ENCODE measurements around the gene TANGO2.

TANGO2 gene

DNA sequence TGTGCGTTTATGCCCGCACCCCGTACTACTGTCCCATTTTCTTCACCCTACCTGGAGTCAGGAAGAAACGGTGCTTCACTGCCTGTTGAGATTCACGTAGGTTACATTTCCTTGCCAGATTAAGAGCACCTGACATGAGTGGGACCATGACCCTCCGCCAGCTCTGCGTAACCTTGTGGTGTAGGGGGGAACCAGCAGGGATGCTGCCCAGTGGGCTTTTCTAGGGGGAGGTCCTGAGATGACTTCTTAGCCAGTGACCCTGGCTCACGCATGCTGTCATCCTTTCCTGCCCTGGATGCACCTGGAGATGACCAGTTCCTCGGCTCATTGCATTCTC lies 3.3 kb upstream of the TANGO2 start:
- TF ChIP-seq RAD21 (IDR thresholded peaks at IDR 0.05; ENCODE audit: low read depth) = no peak
- TF ChIP-seq, protein P1, sequence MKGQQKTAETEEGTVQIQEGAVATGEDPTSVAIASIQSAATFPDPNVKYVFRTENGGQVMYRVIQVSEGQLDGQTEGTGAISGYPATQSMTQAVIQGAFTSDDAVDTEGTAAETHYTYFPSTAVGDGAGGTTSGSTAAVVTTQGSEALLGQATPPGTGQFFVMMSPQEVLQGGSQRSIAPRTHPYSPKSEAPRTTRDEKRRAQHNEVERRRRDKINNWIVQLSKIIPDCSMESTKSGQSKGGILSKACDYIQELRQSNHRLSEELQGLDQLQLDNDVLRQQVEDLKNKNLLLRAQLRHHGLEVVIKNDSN (IDR thresholded peaks at IDR 0.05) = no peak
- TF ChIP-seq EGR1 (IDR thresholded peaks at IDR 0.05) = no peak
- TF ChIP-seq, protein P2, sequence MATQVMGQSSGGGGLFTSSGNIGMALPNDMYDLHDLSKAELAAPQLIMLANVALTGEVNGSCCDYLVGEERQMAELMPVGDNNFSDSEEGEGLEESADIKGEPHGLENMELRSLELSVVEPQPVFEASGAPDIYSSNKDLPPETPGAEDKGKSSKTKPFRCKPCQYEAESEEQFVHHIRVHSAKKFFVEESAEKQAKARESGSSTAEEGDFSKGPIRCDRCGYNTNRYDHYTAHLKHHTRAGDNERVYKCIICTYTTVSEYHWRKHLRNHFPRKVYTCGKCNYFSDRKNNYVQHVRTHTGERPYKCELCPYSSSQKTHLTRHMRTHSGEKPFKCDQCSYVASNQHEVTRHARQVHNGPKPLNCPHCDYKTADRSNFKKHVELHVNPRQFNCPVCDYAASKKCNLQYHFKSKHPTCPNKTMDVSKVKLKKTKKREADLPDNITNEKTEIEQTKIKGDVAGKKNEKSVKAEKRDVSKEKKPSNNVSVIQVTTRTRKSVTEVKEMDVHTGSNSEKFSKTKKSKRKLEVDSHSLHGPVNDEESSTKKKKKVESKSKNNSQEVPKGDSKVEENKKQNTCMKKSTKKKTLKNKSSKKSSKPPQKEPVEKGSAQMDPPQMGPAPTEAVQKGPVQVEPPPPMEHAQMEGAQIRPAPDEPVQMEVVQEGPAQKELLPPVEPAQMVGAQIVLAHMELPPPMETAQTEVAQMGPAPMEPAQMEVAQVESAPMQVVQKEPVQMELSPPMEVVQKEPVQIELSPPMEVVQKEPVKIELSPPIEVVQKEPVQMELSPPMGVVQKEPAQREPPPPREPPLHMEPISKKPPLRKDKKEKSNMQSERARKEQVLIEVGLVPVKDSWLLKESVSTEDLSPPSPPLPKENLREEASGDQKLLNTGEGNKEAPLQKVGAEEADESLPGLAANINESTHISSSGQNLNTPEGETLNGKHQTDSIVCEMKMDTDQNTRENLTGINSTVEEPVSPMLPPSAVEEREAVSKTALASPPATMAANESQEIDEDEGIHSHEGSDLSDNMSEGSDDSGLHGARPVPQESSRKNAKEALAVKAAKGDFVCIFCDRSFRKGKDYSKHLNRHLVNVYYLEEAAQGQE (IDR thresholded peaks at IDR 0.05; ENCODE audit: low read depth) = no peak
- no peak for TF ChIP-seq FOXM1 (IDR thresholded peaks at IDR 0.05; ENCODE audit: borderline replicate concordance, low read depth)
- no peak for TF ChIP-seq TCF12 (IDR thresholded peaks at IDR 0.05; ENCODE audit: low read depth)
- TF ChIP-seq TEAD4 (IDR thresholded peaks at IDR 0.05) = no peak
- no peak for TF ChIP-seq YY1 (IDR thresholded peaks at IDR 0.05; ENCODE audit: low read depth)
- TF ChIP-seq CEBPB (IDR thresholded peaks at IDR 0.05) = no peak
- TF ChIP-seq ZBTB7A (IDR thresholded peaks at IDR 0.05; ENCODE audit: low read depth) = no peak
- TF ChIP-seq TAF1 (IDR thresholded peaks at IDR 0.05; ENCODE audit: low read depth) = no peak
- TF ChIP-seq, protein P3, sequence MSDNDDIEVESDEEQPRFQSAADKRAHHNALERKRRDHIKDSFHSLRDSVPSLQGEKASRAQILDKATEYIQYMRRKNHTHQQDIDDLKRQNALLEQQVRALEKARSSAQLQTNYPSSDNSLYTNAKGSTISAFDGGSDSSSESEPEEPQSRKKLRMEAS (IDR thresholded peaks at IDR 0.05) = no peak
- TF ChIP-seq CREB1 (IDR thresholded peaks at IDR 0.05; ENCODE audit: low read depth) = no peak
- no peak for TF ChIP-seq EP300 (IDR thresholded peaks at IDR 0.05; ENCODE audit: borderline replicate concordance)
- no peak for TF ChIP-seq NFIC (IDR thresholded peaks at IDR 0.05)

DNA sequence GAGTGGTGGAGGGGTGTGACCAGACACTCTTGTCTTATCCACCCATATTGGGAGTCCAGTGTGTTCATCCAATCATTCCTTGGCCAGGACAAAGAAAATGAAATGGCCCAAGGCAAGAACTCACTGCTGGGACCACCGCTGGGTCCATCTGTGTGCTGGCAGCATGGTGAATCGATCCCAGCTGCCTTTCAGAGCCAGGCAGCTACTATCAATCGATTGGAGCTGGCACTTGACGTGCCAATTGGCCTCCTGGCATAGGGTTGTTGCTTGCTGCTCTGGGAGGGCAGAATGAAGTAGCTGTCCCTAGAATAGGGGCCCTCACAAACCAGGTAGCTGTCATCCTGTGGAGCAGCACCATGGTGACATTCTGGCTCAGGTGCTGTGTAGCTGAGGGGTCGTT lies 2.9 kb upstream of the TANGO2 start:
- TF ChIP-seq CEBPB (IDR thresholded peaks at IDR 0.05) = no peak
- no peak for TF ChIP-seq TEAD4 (IDR thresholded peaks at IDR 0.05)
- no peak for TF ChIP-seq TAF1 (IDR thresholded peaks at IDR 0.05; ENCODE audit: low read depth)
- TF ChIP-seq, protein P2 (IDR thresholded peaks at IDR 0.05; ENCODE audit: low read depth) = no peak
- TF ChIP-seq TCF12 (IDR thresholded peaks at IDR 0.05; ENCODE audit: low read depth) = no peak
- no peak for TF ChIP-seq EP300 (IDR thresholded peaks at IDR 0.05; ENCODE audit: borderline replicate concordance)
- no peak for TF ChIP-seq YY1 (IDR thresholded peaks at IDR 0.05; ENCODE audit: low read depth)
- TF ChIP-seq FOXM1 (IDR thresholded peaks at IDR 0.05; ENCODE audit: borderline replicate concordance, low read depth) = no peak
- no peak for TF ChIP-seq CREB1 (IDR thresholded peaks at IDR 0.05; ENCODE audit: low read depth)
- TF ChIP-seq RAD21 (IDR thresholded peaks at IDR 0.05; ENCODE audit: low read depth) = no peak
- no peak for TF ChIP-seq NFIC (IDR thresholded peaks at IDR 0.05)
- TF ChIP-seq, protein P3 (IDR thresholded peaks at IDR 0.05) = no peak
- TF ChIP-seq, protein P1 (IDR thresholded peaks at IDR 0.05) = no peak
- TF ChIP-seq EGR1 (IDR thresholded peaks at IDR 0.05) = no peak
- no peak for TF ChIP-seq ZBTB7A (IDR thresholded peaks at IDR 0.05; ENCODE audit: low read depth)

DNA sequence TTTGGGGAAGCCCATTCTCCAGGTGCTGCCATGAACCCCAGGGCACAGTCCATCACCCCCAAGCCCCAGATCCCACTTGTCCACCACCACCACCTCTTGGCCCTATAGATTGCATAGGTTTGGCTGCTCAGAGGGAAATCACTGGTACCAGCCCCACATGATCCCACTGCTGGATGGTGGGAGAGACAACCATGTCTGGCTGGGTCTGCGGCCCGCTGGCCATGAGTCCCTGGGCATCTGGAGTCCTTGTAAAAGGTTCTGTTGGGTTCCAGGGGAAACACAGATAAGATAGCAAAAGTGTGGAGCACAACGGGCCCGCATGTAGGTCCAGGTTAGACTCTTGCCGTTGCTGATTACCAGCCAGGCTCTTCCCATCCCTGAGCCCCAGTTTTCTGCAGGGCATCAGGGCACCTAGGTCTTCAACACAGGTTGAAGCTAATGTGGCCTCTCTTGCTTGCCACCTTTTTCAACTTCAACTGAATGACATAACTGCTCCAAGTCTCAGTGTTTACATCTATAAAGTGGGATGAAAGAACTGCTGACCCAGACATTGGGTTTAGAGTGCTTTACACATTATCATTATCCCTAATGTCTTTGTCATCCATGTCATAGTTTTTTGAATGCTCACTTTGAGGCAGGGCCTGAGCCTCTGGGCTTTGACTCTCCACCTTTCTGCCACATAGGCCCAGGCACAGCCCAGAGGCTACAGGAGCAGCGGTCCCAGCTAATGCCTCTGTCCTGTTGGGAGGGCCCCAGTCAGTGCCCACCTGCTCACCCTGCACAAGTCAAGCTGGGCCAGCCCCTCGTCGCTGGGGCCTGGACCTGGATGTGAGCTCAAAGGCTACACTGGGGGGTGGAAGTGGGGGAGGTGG lies 1.0 kb upstream of the TANGO2 start:
- TF ChIP-seq TCF12 (IDR thresholded peaks at IDR 0.05; ENCODE audit: low read depth) = no peak
- TF ChIP-seq TEAD4 (IDR thresholded peaks at IDR 0.05) = no peak
- no peak for TF ChIP-seq EGR1 (IDR thresholded peaks at IDR 0.05)
- TF ChIP-seq ZBTB7A (IDR thresholded peaks at IDR 0.05; ENCODE audit: low read depth) = no peak
- no peak for TF ChIP-seq NFIC (IDR thresholded peaks at IDR 0.05)
- TF ChIP-seq, protein P2 (IDR thresholded peaks at IDR 0.05; ENCODE audit: low read depth) = no peak
- no peak for TF ChIP-seq TAF1 (IDR thresholded peaks at IDR 0.05; ENCODE audit: low read depth)
- TF ChIP-seq EP300 (IDR thresholded peaks at IDR 0.05; ENCODE audit: borderline replicate concordance) = no peak
- no peak for TF ChIP-seq CEBPB (IDR thresholded peaks at IDR 0.05)
- TF ChIP-seq RAD21 (IDR thresholded peaks at IDR 0.05; ENCODE audit: low read depth) = no peak
- TF ChIP-seq CREB1 (IDR thresholded peaks at IDR 0.05; ENCODE audit: low read depth) = no peak
- TF ChIP-seq, protein P1 (IDR thresholded peaks at IDR 0.05) = no peak
- TF ChIP-seq, protein P3 (IDR thresholded peaks at IDR 0.05) = no peak
- no peak for TF ChIP-seq YY1 (IDR thresholded peaks at IDR 0.05; ENCODE audit: low read depth)
